WTC11 (cell line): Measurements from ENCODE around the gene GPATCH2. TPM values are rescaled to one million over a fixed set of nuclear protein-coding genes. Genes with fewer than 3 reads are reported as not detected.

Source experiments
- ATAC-seq: fragments of 200-7000 bp; cut with Tn5 transposase; 2 replicates; pipeline ENCODE4 v1.10.0; 2021; ENCODE audit warnings: mild to moderate bottlenecking, moderate library complexity
- CTCF ChIA-PET: fragments of 300-600 bp; sonication (Branson Sonifier 250); formaldehyde crosslinking; loops from one replicate; lab custom pipeline; 2021; ENCODE audit warnings: antibody characterized with exemption; lab: Charles Lee
- POLR2A ChIA-PET: fragments of 350-600 bp; sonication (Branson Sonifier 250); formaldehyde crosslinking; loops from one replicate; lab custom pipeline; 2021; ENCODE audit warnings: antibody characterized with exemption; lab: Charles Lee
- DNase-seq: peaks from one replicate; pipeline ENCODE4 v3.0.0; 2021; ENCODE audit warnings: low spot score
- H3K27ac Mint-ChIP-seq: 2 replicates; pipeline ENCODE4 v1.8.0; 2021; ENCODE audit warnings: mixed read lengths
- H3K27me3 Mint-ChIP-seq: 2 replicates; pipeline ENCODE4 v1.8.0; 2021; ENCODE audit warnings: low read depth, mild to moderate bottlenecking, moderate library complexity, mixed read lengths
- H3K36me3 Mint-ChIP-seq: 2 replicates; pipeline ENCODE4 v1.8.0; 2021; ENCODE audit warnings: mixed read lengths
- H3K4me1 Mint-ChIP-seq: 2 replicates; pipeline ENCODE4 v1.8.0; 2022; ENCODE audit warnings: mixed read lengths
- H3K4me3 Mint-ChIP-seq: 2 replicates; pipeline ENCODE4 v1.8.0; 2021; ENCODE audit warnings: mild to moderate bottlenecking, moderate library complexity, mixed read lengths
- H3K9me3 Mint-ChIP-seq: 2 replicates; pipeline ENCODE4 v1.8.0; 2021; ENCODE audit warnings: mixed read lengths
- FOXJ3 ChIP-seq: sonication (generic); formaldehyde crosslinking; IDR thresholded peaks from 2 replicates; pipeline ENCODE4 v1.9.0; 2021; ENCODE audit warnings: missing genetic modification reagents, mild to moderate bottlenecking, borderline replicate concordance
- FOXK1 ChIP-seq: sonication (generic); formaldehyde crosslinking; IDR thresholded peaks from 2 replicates; pipeline ENCODE4 v1.8.0; 2022; ENCODE audit warnings: mild to moderate bottlenecking, moderate library complexity, missing genetic modification reagents
- HMGA2 ChIP-seq: fragments of 250-450 bp; sonication (Bioruptor Pico); IDR thresholded peaks from 2 replicates; pipeline ENCODE4 v1.4.0; 2021; ENCODE audit warnings: mild to moderate bottlenecking, moderate library complexity
- JAZF1 ChIP-seq: fragments of 250-450 bp; sonication (Bioruptor Pico); IDR thresholded peaks from 2 replicates; pipeline ENCODE4 v1.9.0; 2021; ENCODE audit warnings: moderate library complexity, mild to moderate bottlenecking, inconsistent platforms
- JUN ChIP-seq: sonication (generic); formaldehyde crosslinking; IDR thresholded peaks from 2 replicates; pipeline ENCODE4 v1.8.0; 2023; ENCODE audit warnings: mild to moderate bottlenecking, missing genetic modification reagents
- KAT7 ChIP-seq: sonication (generic); formaldehyde crosslinking; IDR thresholded peaks from 2 replicates; pipeline ENCODE4 v1.8.1; 2023; ENCODE audit warnings: missing genetic modification reagents, mild to moderate bottlenecking, borderline replicate concordance
- MAX ChIP-seq: sonication (generic); formaldehyde crosslinking; IDR thresholded peaks from 2 replicates; pipeline ENCODE4 v1.8.0; 2022; ENCODE audit warnings: mild to moderate bottlenecking, missing genetic modification reagents
- NR2C2 ChIP-seq: sonication (generic); formaldehyde crosslinking; IDR thresholded peaks from 2 replicates; pipeline ENCODE4 v1.8.0; 2022; ENCODE audit warnings: mild to moderate bottlenecking, missing genetic modification reagents
- OVOL2 ChIP-seq: fragments of 250-450 bp; sonication (Bioruptor Pico); IDR thresholded peaks from 2 replicates; pipeline ENCODE4 v1.9.0; 2021; ENCODE audit warnings: mild to moderate bottlenecking, borderline replicate concordance
- SMAD3 ChIP-seq: sonication (generic); formaldehyde crosslinking; IDR thresholded peaks from 2 replicates; pipeline ENCODE4 v1.8.0; 2022; ENCODE audit warnings: missing genetic modification reagents, mild to moderate bottlenecking, borderline replicate concordance
- SMAD4 ChIP-seq: sonication (generic); formaldehyde crosslinking; IDR thresholded peaks from 2 replicates; pipeline ENCODE4 v1.8.0; 2022; ENCODE audit warnings: mild to moderate bottlenecking, missing genetic modification reagents
- SOX15 ChIP-seq: fragments of 250-450 bp; sonication (Bioruptor Pico); IDR thresholded peaks from 2 replicates; pipeline ENCODE4 v1.9.0; 2021; ENCODE audit warnings: mild to moderate bottlenecking
- STAT6 ChIP-seq: sonication (generic); formaldehyde crosslinking; conservative IDR thresholded peaks from 2 replicates; pipeline ENCODE4 v1.8.1; 2023; ENCODE audit warnings: mild to moderate bottlenecking, low read depth, missing genetic modification reagents, moderate library complexity
- USF2 ChIP-seq: sonication (generic); formaldehyde crosslinking; IDR thresholded peaks from 2 replicates; pipeline ENCODE4 v1.8.1; 2023; ENCODE audit warnings: mild to moderate bottlenecking, missing genetic modification reagents, moderate library complexity
- ZNF219 ChIP-seq: sonication (generic); formaldehyde crosslinking; IDR thresholded peaks from 2 replicates; pipeline ENCODE4 v1.8.0; 2023; ENCODE audit warnings: missing genetic modification reagents, mild to moderate bottlenecking, borderline replicate concordance
- ZNF512 ChIP-seq: sonication (generic); formaldehyde crosslinking; IDR thresholded peaks from 2 replicates; pipeline ENCODE4 v1.8.1; 2022; ENCODE audit warnings: missing genetic modification reagents, borderline replicate concordance
- total RNA-seq: library from RNA; stranded (reverse); gene quantifications from 3 replicates; pipeline ENCODE4 v1.2.3, GENCODE V29; 2021
- TF ChIP-seq, protein P1 (sequence below): sonication (generic); formaldehyde crosslinking; IDR thresholded peaks from 2 replicates; pipeline ENCODE4 v1.8.0; 2023; ENCODE audit warnings: missing genetic modification reagents
- TF ChIP-seq, protein P2 (sequence below): fragments of 250-450 bp; sonication (Bioruptor Pico); IDR thresholded peaks from 2 replicates; pipeline ENCODE4 v2.1.2; 2022; ENCODE audit warnings: mild to moderate bottlenecking, moderate library complexity
- TF ChIP-seq, protein P3 (sequence below): sonication (generic); formaldehyde crosslinking; IDR thresholded peaks from 2 replicates; pipeline ENCODE4 v1.8.1; 2023; ENCODE audit warnings: mild to moderate bottlenecking, missing genetic modification reagents

The GPATCH2 gene
- total RNA-seq, 1 experiment from 2014 or later = 11.5 TPM

DNA sequence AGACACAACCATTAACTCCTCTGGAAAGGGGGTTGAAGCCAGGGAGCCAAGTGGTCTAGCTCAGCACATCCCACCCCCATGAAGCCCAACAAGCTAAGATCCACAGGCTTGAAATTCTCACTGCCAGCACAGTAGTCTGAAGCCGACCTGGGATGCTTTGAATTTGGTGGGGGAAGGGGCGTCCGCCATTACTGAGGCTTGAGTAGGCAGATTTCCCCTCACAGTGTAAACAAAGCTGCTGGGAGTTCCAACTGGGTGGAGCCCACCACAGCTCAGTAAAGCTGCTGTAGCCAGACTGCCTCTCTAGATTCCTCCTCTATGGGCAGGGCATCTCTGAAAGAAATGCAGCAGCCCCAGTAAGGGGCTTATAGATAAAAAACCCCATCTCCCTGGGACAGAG is 193.5 kb downstream of the GPATCH2 start (continued):
- no peak for TF ChIP-seq JUN (CRISPR knock-in tag)
- TF ChIP-seq FOXK1 = no peak
- TF ChIP-seq OVOL2 (CRISPR knock-in tag) = no peak
- TF ChIP-seq MAX (CRISPR knock-in tag) = no peak
- TF ChIP-seq KAT7 = no peak
- TF ChIP-seq SMAD3 (CRISPR knock-in tag) = no peak

- peaks cover 12% of the 10 kb centered on the region for H3K27me3 Mint-ChIP-seq
- H3K36me3 Mint-ChIP-seq = peaks cover 12% of the 10 kb centered on the region
- peaks cover 24% of the 10 kb centered on the region for H3K4me1 Mint-ChIP-seq
- DNase-seq (no peak), ATAC-seq (no peak)
- ChIA-PET POLR2A (interaction anchor here (0.5 kb wide), 1 partner anchor 19 kb away, joined by 3 read pairs; no protein-coding TSS in a partner anchor), CTCF (no interaction called here)
- TF ChIP-seq USF2 (no peak), ZNF512 (CRISPR knock-in tag) (no peak), NR2C2 (CRISPR knock-in tag) (no peak), ZNF219 (CRISPR knock-in tag) (no peak), STAT6 (CRISPR knock-in tag) (no peak), JAZF1 (CRISPR knock-in tag) (no peak)
- TF ChIP-seq, protein P1, sequence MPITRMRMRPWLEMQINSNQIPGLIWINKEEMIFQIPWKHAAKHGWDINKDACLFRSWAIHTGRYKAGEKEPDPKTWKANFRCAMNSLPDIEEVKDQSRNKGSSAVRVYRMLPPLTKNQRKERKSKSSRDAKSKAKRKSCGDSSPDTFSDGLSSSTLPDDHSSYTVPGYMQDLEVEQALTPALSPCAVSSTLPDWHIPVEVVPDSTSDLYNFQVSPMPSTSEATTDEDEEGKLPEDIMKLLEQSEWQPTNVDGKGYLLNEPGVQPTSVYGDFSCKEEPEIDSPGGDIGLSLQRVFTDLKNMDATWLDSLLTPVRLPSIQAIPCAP = no peak
- no peak overlapping the region for H3K4me3 Mint-ChIP-seq
- peaks cover 12% of the 10 kb centered on the region for H3K9me3 Mint-ChIP-seq
- no peak overlapping the region for H3K27ac Mint-ChIP-seq
Measured at GRCh38 chr1:217435204-217435603, 195.7 kb downstream of the GPATCH2 start.

- DNase-seq = no peak
- Mint-ChIP-seq H3K27ac (no peak overlapping the region), H3K9me3 (peaks cover 4% of the 10 kb centered on the region), H3K27me3 (peaks cover 8% of the 10 kb centered on the region), H3K36me3 (peaks cover 6% of the 10 kb centered on the region), H3K4me1 (peaks cover 24% of the 10 kb centered on the region), H3K4me3 (no peak overlapping the region)
- TF ChIP-seq NR2C2 (CRISPR knock-in tag) (no peak), SMAD3 (CRISPR knock-in tag) (no peak), STAT6 (CRISPR knock-in tag) (no peak), USF2 (no peak), FOXJ3 (CRISPR knock-in tag) (no peak), SOX15 (CRISPR knock-in tag) (no peak), HMGA2 (CRISPR knock-in tag) (no peak), SMAD4 (CRISPR knock-in tag) (no peak)
- TF ChIP-seq, protein P2, sequence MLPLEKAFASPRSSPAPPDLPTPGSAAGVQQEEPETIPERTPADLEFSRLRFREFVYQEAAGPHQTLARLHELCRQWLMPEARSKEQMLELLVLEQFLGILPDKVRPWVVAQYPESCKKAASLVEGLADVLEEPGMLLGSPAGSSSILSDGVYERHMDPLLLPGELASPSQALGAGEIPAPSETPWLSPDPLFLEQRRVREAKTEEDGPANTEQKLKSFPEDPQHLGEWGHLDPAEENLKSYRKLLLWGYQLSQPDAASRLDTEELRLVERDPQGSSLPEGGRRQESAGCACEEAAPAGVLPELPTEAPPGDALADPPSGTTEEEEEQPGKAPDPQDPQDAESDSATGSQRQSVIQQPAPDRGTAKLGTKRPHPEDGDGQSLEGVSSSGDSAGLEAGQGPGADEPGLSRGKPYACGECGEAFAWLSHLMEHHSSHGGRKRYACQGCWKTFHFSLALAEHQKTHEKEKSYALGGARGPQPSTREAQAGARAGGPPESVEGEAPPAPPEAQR (CRISPR knock-in tag) = no peak
- TF ChIP-seq, protein P3, sequence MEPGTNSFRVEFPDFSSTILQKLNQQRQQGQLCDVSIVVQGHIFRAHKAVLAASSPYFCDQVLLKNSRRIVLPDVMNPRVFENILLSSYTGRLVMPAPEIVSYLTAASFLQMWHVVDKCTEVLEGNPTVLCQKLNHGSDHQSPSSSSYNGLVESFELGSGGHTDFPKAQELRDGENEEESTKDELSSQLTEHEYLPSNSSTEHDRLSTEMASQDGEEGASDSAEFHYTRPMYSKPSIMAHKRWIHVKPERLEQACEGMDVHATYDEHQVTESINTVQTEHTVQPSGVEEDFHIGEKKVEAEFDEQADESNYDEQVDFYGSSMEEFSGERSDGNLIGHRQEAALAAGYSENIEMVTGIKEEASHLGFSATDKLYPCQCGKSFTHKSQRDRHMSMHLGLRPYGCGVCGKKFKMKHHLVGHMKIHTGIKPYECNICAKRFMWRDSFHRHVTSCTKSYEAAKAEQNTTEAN (CRISPR knock-in tag) = no peak
- ATAC-seq = no peak
- CTCF ChIA-PET = interaction anchor here (0.6 kb wide), 1 partner anchor 244 kb away, joined by 3 read pairs; no protein-coding TSS in a partner anchor
- POLR2A ChIA-PET = no interaction called here
Measured at GRCh38 chr1:217433664-217434063, 197.2 kb downstream of the GPATCH2 start.
